GM19099 (cell line): ENCODE results near the gene CHST3.

ENCODE experiments used
- POLR2A ChIP-seq: IDR thresholded peaks from 3 replicates; pipeline ENCODE4 v1.6.1; 2011; ENCODE audit warnings: low read depth; ENCODE audit not compliant: insufficient read length; ENCODE audit errors: extremely low read depth

Gene CHST3

GRCh38 chr10:72008096-72008981, 44.1 kb downstream of the CHST3 start:
- TF ChIP-seq POLR2A: no peak

GRCh38 chr10:72009051-72009424, 44.8 kb downstream of the CHST3 start:
- no peak for TF ChIP-seq POLR2A

DNA sequence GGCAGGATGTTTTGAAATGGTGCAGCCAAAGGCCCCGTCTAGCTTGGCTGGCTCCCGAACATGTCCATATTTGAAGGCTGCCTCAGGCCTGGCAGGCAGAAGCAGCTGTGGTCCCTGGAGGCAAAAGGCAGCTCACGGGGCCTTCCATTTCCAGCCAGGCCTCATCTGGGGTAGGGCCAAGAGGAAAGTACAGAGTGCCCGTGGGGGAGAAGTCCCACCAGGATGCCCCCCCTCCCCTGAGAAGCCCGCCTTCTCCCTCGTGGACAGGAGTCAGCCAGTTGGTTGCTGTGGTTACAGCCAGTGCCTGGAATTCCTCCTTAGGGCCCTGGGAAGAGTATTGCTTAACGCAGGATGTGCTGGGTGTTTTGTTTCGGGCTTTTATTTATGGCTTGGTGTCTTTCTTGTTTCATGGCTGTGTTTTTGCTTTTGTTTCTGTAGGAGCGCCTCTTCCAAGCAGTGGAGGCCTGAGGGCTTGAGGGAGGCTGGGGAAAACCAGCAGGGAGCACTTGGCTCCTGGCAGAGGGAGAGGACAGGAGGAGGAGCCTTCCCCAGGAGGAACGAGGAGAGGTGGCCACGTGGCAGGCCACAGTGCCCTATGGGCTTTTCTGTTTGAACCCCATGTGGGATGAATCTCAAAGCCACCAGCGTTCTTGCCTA, 45.4 kb downstream of the CHST3 start:
- TF ChIP-seq POLR2A: no peak

- no peak for TF ChIP-seq POLR2A
Observed at GRCh38 chr10:72010234-72010973, 46.2 kb downstream of the CHST3 start.

DNA sequence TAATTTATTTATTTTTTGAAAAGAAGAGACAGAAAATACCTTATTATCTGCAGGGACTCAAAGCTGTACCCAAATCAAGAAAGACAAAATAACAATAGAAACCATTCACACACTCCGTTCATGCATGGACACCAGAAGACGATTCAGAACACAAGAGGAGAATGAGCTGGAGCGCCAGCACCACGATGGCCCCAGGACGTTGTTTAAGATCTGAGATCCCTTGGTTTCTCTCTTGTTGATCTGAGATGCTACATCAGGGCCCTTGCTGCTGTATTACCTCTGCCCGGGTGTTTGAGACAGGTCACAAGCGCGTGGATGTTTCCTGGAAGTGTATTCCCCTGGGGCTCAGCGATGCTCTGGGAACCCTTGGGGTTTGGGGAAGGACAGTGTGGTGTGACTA, 46.8 kb downstream of the CHST3 start:
- TF ChIP-seq POLR2A: no peak

DNA sequence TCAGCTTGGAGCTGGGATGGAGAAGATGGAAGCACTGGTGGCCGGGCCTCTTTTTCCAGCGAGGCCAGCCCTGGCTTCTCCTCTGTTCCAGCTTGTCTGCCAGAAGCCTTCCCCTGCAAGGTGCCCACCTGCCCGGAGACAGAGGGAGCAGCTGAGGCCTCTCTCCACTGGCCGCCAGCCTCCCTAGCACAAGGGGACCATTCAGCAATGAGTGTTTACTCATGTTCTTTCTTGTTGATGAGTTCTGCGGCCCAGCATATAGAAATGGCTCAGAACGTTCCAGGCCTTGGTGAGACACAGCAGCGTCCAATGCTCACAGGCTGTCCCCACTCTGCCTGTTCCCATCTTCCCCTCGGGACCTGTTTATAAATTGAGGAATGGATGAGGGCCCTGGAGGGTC, 47.3 kb downstream of the CHST3 start:
- TF ChIP-seq POLR2A: no peak

- no peak for TF ChIP-seq POLR2A
Observed at GRCh38 chr10:72011976-72012512, 47.8 kb downstream of the CHST3 start.

GRCh38 chr10:72012796-72013195, 48.6 kb downstream of the CHST3 start:
- TF ChIP-seq POLR2A: no peak

DNA sequence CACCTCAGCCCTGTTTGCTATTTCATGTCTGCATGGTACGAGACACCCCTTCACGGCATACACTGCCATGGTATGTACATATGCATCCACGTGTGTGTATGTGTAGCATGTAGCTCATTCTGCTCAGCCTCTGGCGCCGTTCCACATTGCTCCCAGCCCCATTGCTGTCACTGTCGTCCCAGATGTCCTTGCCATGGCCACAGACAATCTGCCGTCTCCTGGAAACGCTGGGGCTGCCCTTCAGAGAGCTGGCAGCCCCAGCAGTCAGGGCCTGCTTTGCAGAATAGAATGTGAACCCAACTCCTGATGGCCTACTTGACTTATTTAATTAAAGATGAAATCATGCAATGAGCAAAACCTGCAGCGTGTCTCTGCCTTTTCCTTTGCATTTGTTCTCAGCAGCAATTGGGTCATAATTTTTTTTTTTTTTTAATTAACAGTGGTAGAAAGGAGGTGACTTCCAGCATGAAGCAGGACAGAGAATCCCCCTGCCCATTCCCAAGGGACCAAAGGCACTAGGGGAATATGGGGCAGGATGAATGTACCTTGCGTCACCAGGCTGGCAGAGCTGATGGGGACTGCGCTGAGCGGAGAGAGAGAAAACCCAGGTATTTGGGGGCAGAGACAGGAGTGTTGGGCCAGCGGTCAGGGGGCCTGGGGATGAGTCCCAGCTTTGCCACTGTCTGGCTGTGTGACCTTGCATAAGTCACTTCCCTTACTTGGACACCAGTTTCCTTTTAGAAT, 49.2 kb downstream of the CHST3 start:
- TF ChIP-seq POLR2A: no peak

- TF ChIP-seq POLR2A: no peak
Observed at GRCh38 chr10:72014197-72014596, 50.0 kb downstream of the CHST3 start.

DNA sequence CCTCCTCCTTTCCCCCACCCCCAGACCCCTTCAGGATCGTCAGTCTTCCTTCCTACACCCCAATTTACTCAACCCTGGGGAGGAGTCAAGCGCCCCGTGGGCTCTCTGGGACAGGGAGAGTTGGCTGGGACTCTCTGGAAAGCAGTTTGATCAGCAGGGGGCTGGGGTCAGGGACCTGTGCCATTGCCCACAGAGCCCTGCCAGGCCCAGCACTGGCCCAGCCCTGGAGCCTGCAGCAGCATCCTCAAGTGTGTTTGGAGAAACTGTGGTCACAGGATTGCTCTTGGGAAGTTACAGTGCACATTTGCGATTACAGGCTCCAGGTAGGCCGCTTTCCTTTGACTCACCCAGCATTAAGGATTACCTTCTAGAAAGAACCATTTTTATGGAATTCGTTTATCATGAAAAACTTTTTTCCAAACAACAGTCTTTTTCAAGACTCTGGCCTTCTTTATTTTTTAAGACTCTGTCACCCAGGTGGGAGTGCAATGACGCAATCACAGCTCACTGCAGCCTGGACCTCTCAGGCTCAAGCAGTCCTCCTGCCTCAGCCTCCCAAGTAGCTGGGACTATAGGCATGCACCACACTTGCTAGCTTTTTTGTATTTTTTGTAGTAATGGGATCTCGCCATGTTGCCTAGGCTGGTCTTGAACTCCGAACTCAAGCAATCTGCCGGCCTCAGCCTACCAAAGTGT, 50.7 kb downstream of the CHST3 start:
- TF ChIP-seq POLR2A: no peak

- TF ChIP-seq POLR2A: no peak
Observed at GRCh38 chr10:72015841-72016240, 51.6 kb downstream of the CHST3 start.

- no peak for TF ChIP-seq POLR2A
Observed at GRCh38 chr10:72016608-72017300, 52.6 kb downstream of the CHST3 start.

DNA sequence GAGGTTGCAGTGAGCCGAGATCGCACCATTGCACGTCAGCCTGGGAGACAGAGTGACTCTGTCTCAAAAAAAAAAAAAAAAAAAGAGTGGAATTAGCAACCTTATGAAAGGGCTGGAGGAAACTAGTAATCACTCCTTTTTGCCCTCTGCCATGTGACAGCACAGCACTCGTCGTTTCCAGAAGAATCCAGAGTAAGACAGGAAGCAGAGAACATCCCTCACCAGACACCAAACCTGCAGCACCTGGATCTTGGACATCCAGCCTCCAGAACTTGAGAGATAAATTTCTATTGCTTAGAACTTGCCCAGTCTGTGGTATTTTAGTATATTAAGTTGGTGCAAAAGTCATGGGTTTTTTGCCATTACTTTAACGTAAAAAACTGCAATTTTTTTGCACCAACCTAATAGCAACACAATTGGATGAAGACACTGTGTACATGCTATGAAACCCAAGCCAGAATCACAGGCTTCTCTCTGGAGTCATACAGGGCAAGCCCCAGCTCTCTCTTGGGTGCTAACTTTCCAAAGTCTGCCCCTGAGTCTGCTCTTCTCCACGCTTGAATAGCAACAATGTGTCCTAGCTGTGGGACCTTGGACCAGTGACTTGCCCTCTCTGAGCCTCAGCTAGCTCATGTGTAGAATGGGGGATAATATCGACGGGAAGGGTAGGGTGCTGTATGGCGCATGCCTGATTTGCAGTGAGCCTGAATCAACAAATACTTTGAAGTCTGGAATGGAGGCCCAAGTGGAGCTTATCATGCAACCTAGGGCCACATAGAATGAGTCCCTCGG, 55.1 kb downstream of the CHST3 start:
- no peak for TF ChIP-seq POLR2A
